HepG2 (cell line): Measurements from ENCODE around the gene MCU. TPM values are rescaled to one million over a fixed set of nuclear protein-coding genes. Genes with fewer than 3 reads are reported as not detected.

Source experiments
- ATAC-seq: fragments of 200-7000 bp; cut with Tn5 transposase; 3 replicates; pipeline ENCODE4 v1.9.1; 2020; ENCODE audit warnings: mild to moderate bottlenecking, moderate library complexity
- BruUV-seq: library from RNA; stranded (reverse); fragments of 400-500 nt; replicated peaks from 2 replicates; lab custom pipeline; 2021; lab: Mats Ljungman, UMichigan
- CTCF ChIA-PET: fragments of 300-600 bp; formaldehyde crosslinking; extraction: SDS; loops from one replicate; lab custom pipeline; 2021; ENCODE audit warnings: low total read pairs, inconsistent platforms, low intra/inter-chr PET ratio; lab: Yijun Ruan, JAX
- POLR2A ChIA-PET: fragments of 350-600 bp; sonication (Branson Sonifier 250); formaldehyde crosslinking; loops from one replicate; lab custom pipeline; 2020; ENCODE audit warnings: antibody characterized with exemption, inconsistent platforms; lab: Yijun Ruan, JAX
- DNase-seq: peaks from one replicate; pipeline ENCODE4 v3.0.0-alpha.2; 2015; ENCODE audit warnings: low spot score
- FAIRE-seq: peaks from 3 replicates; lab custom pipeline; 2011; peaks lifted over from hg19 to GRCh38; lab: Jason Lieb, UNC
- H2AFZ ChIP-seq: one replicate; pipeline ENCODE4 v1.6.1; 2011; ENCODE audit warnings: low read length, inconsistent platforms
- H3K27ac ChIP-seq: fragments of 300-600 bp; 3 replicates; pipeline ENCODE4 v1.8.0; 2011; ENCODE audit warnings: mixed run types, mild to moderate bottlenecking, mixed read lengths, low read length, inconsistent platforms; ENCODE audit not compliant: insufficient read depth; ENCODE audit errors: extremely low read length
- H3K27me3 ChIP-seq, 2 experiments: fragments of 200-600 bp in 1 of 2; 2 replicates in 1 of 2; 3 replicates in 1 of 2; pipeline versions ENCODE4 v1.6.0 to v1.8.0; 2011; ENCODE audit warnings: low read length in 2 of 2, mild to moderate bottlenecking in 2 of 2, moderate library complexity in 2 of 2, inconsistent platforms in 1 of 2; ENCODE audit not compliant: insufficient read depth in 2 of 2, control insufficient read depth in 1 of 2
- H3K36me3 ChIP-seq, 2 experiments: fragments of 200-600 bp in 1 of 2; replicated peaks in 1 of 2; 2 replicates in 1 of 2; 3 replicates in 1 of 2; pipeline versions ENCODE4 v1.5.1 to v1.8.0; 2011; ENCODE audit warnings: low read length in 2 of 2, inconsistent platforms in 1 of 2; ENCODE audit not compliant: insufficient read depth in 2 of 2, control insufficient read depth in 1 of 2
- H3K4me1 ChIP-seq: 2 replicates; pipeline ENCODE4 v1.5.1; 2012; ENCODE audit warnings: low read length, inconsistent platforms; ENCODE audit not compliant: insufficient read depth
- H3K4me2 ChIP-seq: 2 replicates; pipeline ENCODE4 v1.6.0; 2011; ENCODE audit warnings: low read depth, low read length, inconsistent platforms
- H3K4me3 ChIP-seq, 3 experiments: fragments of 200-600 bp in 1 of 3; sonication (generic), shearing (Covaris generic) in 1 of 3; replicated peaks in 1 of 3; 2 replicates each; pipeline ENCODE4 v1.5.1; 2011 to 2016; ENCODE audit warnings: low read length in 3 of 3, inconsistent platforms in 2 of 3, low read depth in 2 of 3, mild to moderate bottlenecking in 2 of 3, control low read depth in 1 of 3, mixed read lengths in 1 of 3; ENCODE audit not compliant: insufficient read depth in 1 of 3
- H3K79me2 ChIP-seq: one replicate; pipeline ENCODE4 v1.6.1; 2011; ENCODE audit warnings: low read length, inconsistent platforms; ENCODE audit not compliant: insufficient read depth
- H3K9ac ChIP-seq: 2 replicates; pipeline ENCODE4 v1.6.0; 2011; ENCODE audit warnings: mild to moderate bottlenecking, low read depth, low read length, inconsistent platforms; ENCODE audit not compliant: insufficient read depth
- H3K9me3 ChIP-seq: 2 replicates; pipeline ENCODE4 v1.5.1; 2012; ENCODE audit warnings: mild to moderate bottlenecking, low read length
- H4K20me1 ChIP-seq: 2 replicates; pipeline ENCODE4 v1.6.0; 2011; ENCODE audit warnings: inconsistent platforms, mild to moderate bottlenecking, low read length, moderate library complexity; ENCODE audit not compliant: insufficient read depth
- FOXO1 ChIP-seq: sonication (generic); formaldehyde crosslinking; IDR thresholded peaks from 2 replicates; pipeline ENCODE4 v1.4.0; 2020; ENCODE audit warnings: missing genetic modification reagents
- HMG20B ChIP-seq: conservative IDR thresholded peaks from 2 replicates; pipeline ENCODE4 v1.6.1; 2016; ENCODE audit warnings: missing genetic modification reagents, missing compliant biosample characterization
- NCOA1 ChIP-seq: sonication (generic); formaldehyde crosslinking; IDR thresholded peaks from 2 replicates; pipeline ENCODE4 v1.9.0; 2021; ENCODE audit warnings: missing genetic modification reagents
- NFKB2 ChIP-seq: sonication (generic); formaldehyde crosslinking; IDR thresholded peaks from 2 replicates; pipeline ENCODE4 v1.4.0; 2020; ENCODE audit warnings: missing genetic modification reagents, borderline replicate concordance
- SMAD1 ChIP-seq: sonication (generic); formaldehyde crosslinking; IDR thresholded peaks from 2 replicates; pipeline ENCODE4 v1.4.0; 2020; ENCODE audit warnings: missing genetic modification reagents, low read depth, mild to moderate bottlenecking, borderline replicate concordance
- ZMAT3 ChIP-seq: sonication (generic); formaldehyde crosslinking; conservative IDR thresholded peaks from 2 replicates; pipeline ENCODE4 v1.7.0; 2021; ENCODE audit warnings: missing genetic modification reagents
- ZNF12 ChIP-seq: sonication (generic); formaldehyde crosslinking; IDR thresholded peaks from 2 replicates; pipeline ENCODE4 v1.5.0; 2020; ENCODE audit warnings: missing genetic modification reagents
- WGBS: methylation state at CpG from one replicate; pipeline ENCODE4 v1.1.6; 2017; ENCODE audit warnings: low lambda C conversion rate; 5-methylcytosine and 5-hydroxymethylcytosine counted together
- in situ Hi-C: cut with HindIII; loops from 2 replicates; pipeline ENCODE4 v1.10.0; 2017; ENCODE audit warnings: low pct_unique_long_range_greater_than_20kb; ENCODE audit not compliant: extremely low pct_ligation_motif_present
- intact Hi-C: fragments of 100-400 bp; cut with micrococcal nuclease; formaldehyde crosslinking; loops from one replicate; pipeline ENCODE4 v1.10.0; 2022; ENCODE audit not compliant: unreplicated experiment
- polyA plus RNA-seq, 8 experiments: library from polyadenylated mRNA; depleted of rRNA in 3 of 8; stranded (reverse) in 7 of 8; unstranded in 1 of 8; fragments of >200 nt; fragmentation: Illumina TruSeq in 4 of 8; extraction: Trizol in 4 of 8; gene quantifications; 2 replicates each; pipeline versions ENCODE4 v1.2.1 to v1.2.3, GENCODE V29; 2011 to 2016; ENCODE audit warnings: low read depth in 4 of 8, missing spikeins in 1 of 8, mixed read lengths in 1 of 8; ENCODE audit not compliant: insufficient read depth in 1 of 8
- total RNA-seq, 5 experiments: library from RNA; depleted of rRNA; stranded (reverse); fragments of >200 nt; fragmentation: Illumina TruSeq; extraction: Trizol; gene quantifications; 2 replicates each; pipeline ENCODE4 v1.2.3, GENCODE V29; 2016; ENCODE audit warnings: low read depth in 1 of 5
- TF ChIP-seq, protein P1 (sequence below): sonication (generic); formaldehyde crosslinking; IDR thresholded peaks from 2 replicates; pipeline ENCODE4 v1.8.0; 2022; ENCODE audit warnings: missing genetic modification reagents, mild to moderate bottlenecking, inconsistent platforms, borderline replicate concordance
- TF ChIP-seq, protein P2 (sequence below): sonication (generic); formaldehyde crosslinking; conservative IDR thresholded peaks from 2 replicates; pipeline ENCODE4 v1.8.0; 2022; ENCODE audit warnings: mild to moderate bottlenecking, moderate library complexity, missing genetic modification reagents
- TF ChIP-seq, protein P3 (sequence below): IDR thresholded peaks from 2 replicates; pipeline ENCODE4 v1.6.1; 2018; ENCODE audit warnings: missing genetic modification reagents, mild to moderate bottlenecking, missing compliant biosample characterization
- TF ChIP-seq, protein P4 (sequence below): sonication (generic); formaldehyde crosslinking; IDR thresholded peaks from 2 replicates; pipeline ENCODE4 v1.4.0; 2020; ENCODE audit warnings: missing genetic modification reagents

MCU gene
- total and polyA plus RNA-seq, 2 of the 13 experiments (the other 11 are each of a cell fraction or from before 2014, with no cell fraction given): 25.9 to 64.5 TPM

DNA sequence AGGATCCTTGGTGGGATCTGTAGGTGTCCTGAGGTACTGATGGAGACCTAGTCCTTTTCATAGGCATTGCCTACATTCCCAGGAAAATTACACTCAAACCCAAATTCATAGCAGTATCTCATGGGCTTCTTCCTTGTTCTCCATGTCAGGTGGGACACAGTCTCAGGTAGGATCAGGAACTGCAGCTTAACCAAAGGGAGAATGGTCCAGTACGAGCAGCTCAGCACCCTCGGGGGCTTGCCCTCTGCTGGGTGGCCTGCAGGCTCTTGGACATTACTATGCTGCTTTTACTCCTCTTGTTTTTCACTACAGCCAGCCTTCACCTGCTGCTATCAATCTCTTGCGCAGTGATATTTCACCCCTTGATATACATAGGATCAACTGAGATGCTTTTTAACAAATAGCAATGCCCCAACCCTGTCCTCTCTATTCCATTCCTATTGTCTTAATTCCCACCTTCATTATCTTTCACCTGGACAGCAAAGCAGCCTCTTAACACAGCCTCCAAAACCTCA lies 234.1 kb downstream of the MCU start:
- Histone ChIP-seq H4K20me1 (no peaks in the 10 kb centered on the region), H3K36me3 (no peaks in the 10 kb centered on the region), H3K4me1 (peaks cover 7% of the 10 kb centered on the region), H3K27me3 (no peaks in the 10 kb centered on the region), H3K9me3 (no peaks in the 10 kb centered on the region), H3K9ac (no peak overlapping the region), H3K4me2 (no peak overlapping the region), H3K79me2 (no peaks in the 10 kb centered on the region), H2AFZ (no peak overlapping the region), H3K4me3 (no peak overlapping the region)
- 32% methylated on average over 3 of the region's 3 CpGs for WGBS
- no peak for FAIRE-seq
- DNase-seq: peak; percentile 10
- ChIA-PET CTCF (no interaction called here), POLR2A (no interaction called here)
- ATAC-seq: peak; percentile 86
- in situ Hi-C loops: no loop called here
- no peak for TF ChIP-seq ZMAT3 (CRISPR knock-in tag)
- TF ChIP-seq, all 625 proteins: peak for 0
- no TSS peak for BruUV-seq
- H3K27ac ChIP-seq: no peak overlapping the region
- intact Hi-C loops: no loop called here

- Histone ChIP-seq H2AFZ (no peak overlapping the region), H3K9me3 (no peaks in the 10 kb centered on the region), H3K36me3 (0 out of 5 replicates have a peak, but pooled peaks cover 0 to 3% of the 10 kb centered on the region in 2 experiments)
- FAIRE-seq (no peak), DNase-seq (no peak), ATAC-seq (no peak)
- WGBS: 35% methylated on average over 5 of the region's 5 CpGs
- in situ Hi-C loops: no loop called here
- TF ChIP-seq, protein P1, sequence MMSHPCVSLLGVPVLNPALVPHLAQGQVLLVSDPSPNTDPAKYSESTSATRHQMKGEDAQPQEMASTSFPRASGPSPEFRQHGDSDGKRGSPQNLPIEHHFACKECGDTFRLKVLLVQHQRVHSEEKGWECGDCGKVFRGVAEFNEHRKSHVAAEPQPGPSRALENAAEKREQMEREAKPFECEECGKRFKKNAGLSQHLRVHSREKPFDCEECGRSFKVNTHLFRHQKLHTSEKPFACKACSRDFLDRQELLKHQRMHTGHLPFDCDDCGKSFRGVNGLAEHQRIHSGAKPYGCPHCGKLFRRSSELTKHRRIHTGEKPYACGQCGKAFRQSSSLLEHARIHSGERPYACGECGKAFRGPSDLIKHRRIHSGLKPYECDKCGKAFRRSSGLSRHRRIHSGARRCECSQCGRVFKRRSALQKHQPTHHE (CRISPR knock-in tag): no peak
- TF ChIP-seq NCOA1 (CRISPR knock-in tag) (no peak), FOXO1 (CRISPR knock-in tag) (no peak), ZNF12 (CRISPR knock-in tag) (no peak), SMAD1 (CRISPR knock-in tag) (no peak), HMG20B (CRISPR knock-in tag) (no peak), NFKB2 (CRISPR knock-in tag) (no peak)
- TF ChIP-seq, protein P2, sequence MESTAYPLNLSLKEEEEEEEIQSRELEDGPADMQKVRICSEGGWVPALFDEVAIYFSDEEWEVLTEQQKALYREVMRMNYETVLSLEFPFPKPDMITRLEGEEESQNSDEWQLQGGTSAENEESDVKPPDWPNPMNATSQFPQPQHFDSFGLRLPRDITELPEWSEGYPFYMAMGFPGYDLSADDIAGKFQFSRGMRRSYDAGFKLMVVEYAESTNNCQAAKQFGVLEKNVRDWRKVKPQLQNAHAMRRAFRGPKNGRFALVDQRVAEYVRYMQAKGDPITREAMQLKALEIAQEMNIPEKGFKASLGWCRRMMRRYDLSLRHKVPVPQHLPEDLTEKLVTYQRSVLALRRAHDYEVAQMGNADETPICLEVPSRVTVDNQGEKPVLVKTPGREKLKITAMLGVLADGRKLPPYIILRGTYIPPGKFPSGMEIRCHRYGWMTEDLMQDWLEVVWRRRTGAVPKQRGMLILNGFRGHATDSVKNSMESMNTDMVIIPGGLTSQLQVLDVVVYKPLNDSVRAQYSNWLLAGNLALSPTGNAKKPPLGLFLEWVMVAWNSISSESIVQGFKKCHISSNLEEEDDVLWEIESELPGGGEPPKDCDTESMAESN: no peak
- TF ChIP-seq, protein P3, sequence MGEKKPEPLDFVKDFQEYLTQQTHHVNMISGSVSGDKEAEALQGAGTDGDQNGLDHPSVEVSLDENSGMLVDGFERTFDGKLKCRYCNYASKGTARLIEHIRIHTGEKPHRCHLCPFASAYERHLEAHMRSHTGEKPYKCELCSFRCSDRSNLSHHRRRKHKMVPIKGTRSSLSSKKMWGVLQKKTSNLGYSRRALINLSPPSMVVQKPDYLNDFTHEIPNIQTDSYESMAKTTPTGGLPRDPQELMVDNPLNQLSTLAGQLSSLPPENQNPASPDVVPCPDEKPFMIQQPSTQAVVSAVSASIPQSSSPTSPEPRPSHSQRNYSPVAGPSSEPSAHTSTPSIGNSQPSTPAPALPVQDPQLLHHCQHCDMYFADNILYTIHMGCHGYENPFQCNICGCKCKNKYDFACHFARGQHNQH (CRISPR knock-in tag): no peak
- TF ChIP-seq, protein P4, sequence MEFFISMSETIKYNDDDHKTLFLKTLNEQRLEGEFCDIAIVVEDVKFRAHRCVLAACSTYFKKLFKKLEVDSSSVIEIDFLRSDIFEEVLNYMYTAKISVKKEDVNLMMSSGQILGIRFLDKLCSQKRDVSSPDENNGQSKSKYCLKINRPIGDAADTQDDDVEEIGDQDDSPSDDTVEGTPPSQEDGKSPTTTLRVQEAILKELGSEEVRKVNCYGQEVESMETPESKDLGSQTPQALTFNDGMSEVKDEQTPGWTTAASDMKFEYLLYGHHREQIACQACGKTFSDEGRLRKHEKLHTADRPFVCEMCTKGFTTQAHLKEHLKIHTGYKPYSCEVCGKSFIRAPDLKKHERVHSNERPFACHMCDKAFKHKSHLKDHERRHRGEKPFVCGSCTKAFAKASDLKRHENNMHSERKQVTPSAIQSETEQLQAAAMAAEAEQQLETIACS: no peak
- TF ChIP-seq, all 625 proteins: peak for 0
- Histone ChIP-seq H3K4me1 (peaks cover 16% of the 10 kb centered on the region), H4K20me1 (no peaks in the 10 kb centered on the region), H3K27ac (no peak overlapping the region), H3K79me2 (no peaks in the 10 kb centered on the region), H3K4me3 (no peak overlapping the region), H3K27me3 (no peaks in the 10 kb centered on the region), H3K9ac (no peak overlapping the region), H3K4me2 (no peak overlapping the region)
- BruUV-seq: no TSS peak
- CTCF ChIA-PET: no interaction called here
- intact Hi-C loops: no loop called here
- POLR2A ChIA-PET: no interaction called here
These were observed 235.5 kb downstream of the MCU start for GRCh38 chr10:72927485-72927884.
